GM18511 (cell line): ENCODE measurements around the gene ALPK3.
"Not testable (repeated sequence)": the region's sequence is repeated elsewhere in the genome, so short reads cannot be mapped to it uniquely, and the experiment has no call there.

Experiments
- ATAC-seq: cut with Tn5 transposase; IDR thresholded peaks from one replicate; pipeline ENCODE4 v1.9.1; 2021; ENCODE audit warnings: mild to moderate bottlenecking, moderate library complexity; ENCODE audit not compliant: unreplicated experiment

The ALPK3 gene

GRCh38 chr15:84872009-84872910 lies 55.1 kb downstream of the ALPK3 start:
- ATAC-seq: no peak

- no peak for ATAC-seq
Observed at GRCh38 chr15:84873997-84874396, 56.8 kb downstream of the ALPK3 start.

- no peak for ATAC-seq
Observed at GRCh38 chr15:84874981-84875699, 58.0 kb downstream of the ALPK3 start.

- ATAC-seq: no peak
Observed at GRCh38 chr15:84876269-84876668, 59.1 kb downstream of the ALPK3 start.

- not testable (repeated sequence) for ATAC-seq
Observed at GRCh38 chr15:84877701-84878100, 60.5 kb downstream of the ALPK3 start.

- ATAC-seq: no peak
Observed at GRCh38 chr15:84878504-84878903, 61.3 kb downstream of the ALPK3 start.

GRCh38 chr15:84879088-84879780 lies 62.1 kb downstream of the ALPK3 start:
- ATAC-seq: no peak

GRCh38 chr15:84880007-84880406 lies 62.9 kb downstream of the ALPK3 start:
- ATAC-seq: no peak

GRCh38 chr15:84880822-84881519 lies 63.8 kb downstream of the ALPK3 start:
- no peak for ATAC-seq

- ATAC-seq: no peak
Observed at GRCh38 chr15:84881520-84881830, 64.3 kb downstream of the ALPK3 start.

- ATAC-seq: no peak
Observed at GRCh38 chr15:84883466-84883865, 66.3 kb downstream of the ALPK3 start.

GRCh38 chr15:84883916-84884781 lies 67.0 kb downstream of the ALPK3 start, which contains the start of gene SLC28A1:
SLC28A1 (plus strand) TSS chr15:84884662; CDS start chr15:84887761, 3,099 bp downstream.
- no peak for ATAC-seq

GRCh38 chr15:84885801-84886200 lies 68.6 kb downstream of the ALPK3 start:
- ATAC-seq: no peak

- no peak for ATAC-seq
Observed at GRCh38 chr15:84886211-84886983, 69.2 kb downstream of the ALPK3 start.

- no peak for ATAC-seq
Observed at GRCh38 chr15:84886984-84887299, 69.8 kb downstream of the ALPK3 start.

GRCh38 chr15:84887938-84888337 lies 70.8 kb downstream of the ALPK3 start:
- no peak for ATAC-seq

GRCh38 chr15:84888639-84889038 lies 71.5 kb downstream of the ALPK3 start:
- ATAC-seq: no peak

GRCh38 chr15:84889313-84889990 lies 72.3 kb downstream of the ALPK3 start:
- ATAC-seq: no peak
